ENCODE measurements around the gene CCDC201.
"Not testable (repeated sequence)": the region's sequence is repeated elsewhere in the genome, so short reads cannot be mapped to it uniquely, and the experiment has no call there.

GRCh38 chr7:45848734-45849133, 24.1 kb downstream of the CCDC201 start:
- TF ChIP-seq POLR2AphosphoS5 (IDR thresholded peaks at IDR 0.05; ENCODE audit: borderline replicate concordance, low read depth, low read length); EZH2 (IDR thresholded peaks at IDR 0.05): not testable (repeated sequence)
